Left ventricle myocardium inferior (tissue), 1 donor: ENCODE data around the gene PTK7. TPM values are rescaled to one million over a fixed set of nuclear protein-coding genes. Genes with fewer than 3 reads are reported as not detected.

ENCODE experiments used
- DNase-seq: peaks from one replicate; pipeline ENCODE4 v3.0.0-alpha.2; 2020
- H3K27ac ChIP-seq: fragments of 200-600 bp; replicated peaks from 2 replicates; pipeline ENCODE4 v1.8.0; 2021
- H3K27me3 ChIP-seq: fragments of 200-600 bp; 2 replicates; pipeline ENCODE4 v1.8.0; 2021; ENCODE audit warnings: low read depth
- H3K36me3 ChIP-seq: fragments of 200-600 bp; 2 replicates; pipeline ENCODE4 v1.8.0; 2021
- H3K4me1 ChIP-seq: fragments of 200-600 bp; 2 replicates; pipeline ENCODE4 v1.8.0; 2021
- H3K4me3 ChIP-seq: fragments of 200-600 bp; 2 replicates; pipeline ENCODE4 v1.8.0; 2021; ENCODE audit warnings: mild to moderate bottlenecking, moderate library complexity
- H3K9me3 ChIP-seq: fragments of 200-600 bp; replicated peaks from 2 replicates; pipeline ENCODE4 v1.8.0; 2021
- CTCF ChIP-seq: fragments of 200-600 bp; IDR thresholded peaks from 2 replicates; pipeline ENCODE4 v1.8.0; 2021; ENCODE audit warnings: antibody characterized with exemption, mild to moderate bottlenecking, borderline replicate concordance
- intact Hi-C: fragments of 100-400 bp; cut with micrococcal nuclease; formaldehyde crosslinking; loops from one replicate; pipeline ENCODE4 v1.11.0; 2022
- total RNA-seq: library from RNA; stranded (reverse); fragmentation: NEBNext Ultra II Directional; extraction: Animal tissue kit (Norgen Biotek cat#: 25700); gene quantifications from one replicate; pipeline ENCODE4 v1.2.1, GENCODE V29; 2021
- donor health status: DM: no; HTN: yes; CAD: no; lungs with severe emphysema.

The PTK7 gene
- total RNA-seq, 1 donor from 2014 or later: 2.6 TPM

GRCh38 chr6:43163899-43164298, 87.8 kb downstream of the PTK7 start:
- no peaks in the 10 kb centered on the region for H3K9me3 ChIP-seq
- no peak overlapping the region for H3K27ac ChIP-seq
- no peak overlapping the region for H3K4me3 ChIP-seq
- no peaks in the 10 kb centered on the region for H3K4me1 ChIP-seq
- intact Hi-C loops: no loop called here
- TF ChIP-seq CTCF: no peak
- DNase-seq: no peak
- H3K27me3 ChIP-seq: no peaks in the 10 kb centered on the region
- H3K36me3 ChIP-seq: no peaks in the 10 kb centered on the region

- intact Hi-C loops: no loop called here
- DNase-seq: peak; percentile 79
- Histone ChIP-seq H3K4me3 (peak overlapping the region; percentile 93), H3K4me1 (peaks cover 46% of the 10 kb centered on the region), H3K9me3 (no peaks in the 10 kb centered on the region), H3K36me3 (peaks cover 5% of the 10 kb centered on the region), H3K27ac (peak overlapping the region; percentile 95), H3K27me3 (no peaks in the 10 kb centered on the region)
- no peak for TF ChIP-seq CTCF
Observed at GRCh38 chr6:43170417-43170930, 94.4 kb downstream of the PTK7 start.

- peak; percentile 100 for DNase-seq
- Histone ChIP-seq H3K36me3 (peaks cover 11% of the 10 kb centered on the region), H3K4me1 (peaks cover 52% of the 10 kb centered on the region), H3K27ac (peak within 1 kb of the TSS; percentile 95), H3K9me3 (no peaks in the 10 kb centered on the region), H3K27me3 (no peaks in the 10 kb centered on the region), H3K4me3 (peak within 1 kb of the TSS; percentile 93)
- peak; percentile 84 for TF ChIP-seq CTCF
- intact Hi-C loops: no loop called here
Observed at GRCh38 chr6:43170931-43171706, 95.0 kb downstream of the PTK7 start, which contains the start of gene SRF. Gene SRF (plus strand): TSS chr6:43171269. CDS start chr6:43171657, 388 bp downstream.

- DNase-seq: no peak
- intact Hi-C loops: no loop called here
Observed at GRCh38 chr6:43171707-43172103, 95.6 kb downstream of the PTK7 start.

More at GRCh38 chr6:43171707-43172103, 95.6 kb downstream of the PTK7 start:
- no peaks in the 10 kb centered on the region for H3K27me3 ChIP-seq
- H3K27ac ChIP-seq: peak overlapping the region; percentile 95
- no peak for TF ChIP-seq CTCF
- H3K4me1 ChIP-seq: peaks cover 55% of the 10 kb centered on the region
- peaks cover 17% of the 10 kb centered on the region for H3K36me3 ChIP-seq
- no peaks in the 10 kb centered on the region for H3K9me3 ChIP-seq
- peak overlapping the region; percentile 93 for H3K4me3 ChIP-seq
